Measurements from ENCODE around the gene CCDC181.

- TF ChIP-seq EZH2 (IDR thresholded peaks at IDR 0.05; ENCODE audit: insufficient read depth, poor library complexity, severe bottlenecking), result no peak
- TF ChIP-seq EZH2phosphoT487 (IDR thresholded peaks at IDR 0.05; ENCODE audit: insufficient read depth, low read depth), result no peak
Observed at GRCh38 chr1:169367686-169368405, 59.4 kb downstream of the CCDC181 start, which contains the start of the genes BLZF1 and NME7.
